GM18511 (cell line): Measurements from ENCODE around the gene BCAP29.
A peak's percentile ranks its signal among the peaks of the same experiment; 100 is the strongest.
"Not testable (repeated sequence)": the region's sequence is repeated elsewhere in the genome, so short reads cannot be mapped to it uniquely, and the experiment has no call there.

ENCODE experiments used
- ATAC-seq: cut with Tn5 transposase; IDR thresholded peaks from one replicate; pipeline ENCODE4 v1.9.1; 2021; ENCODE audit warnings: mild to moderate bottlenecking, moderate library complexity; ENCODE audit not compliant: unreplicated experiment

The BCAP29 gene, protein sequence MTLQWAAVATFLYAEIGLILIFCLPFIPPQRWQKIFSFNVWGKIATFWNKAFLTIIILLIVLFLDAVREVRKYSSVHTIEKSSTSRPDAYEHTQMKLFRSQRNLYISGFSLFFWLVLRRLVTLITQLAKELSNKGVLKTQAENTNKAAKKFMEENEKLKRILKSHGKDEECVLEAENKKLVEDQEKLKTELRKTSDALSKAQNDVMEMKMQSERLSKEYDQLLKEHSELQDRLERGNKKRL

DNA sequence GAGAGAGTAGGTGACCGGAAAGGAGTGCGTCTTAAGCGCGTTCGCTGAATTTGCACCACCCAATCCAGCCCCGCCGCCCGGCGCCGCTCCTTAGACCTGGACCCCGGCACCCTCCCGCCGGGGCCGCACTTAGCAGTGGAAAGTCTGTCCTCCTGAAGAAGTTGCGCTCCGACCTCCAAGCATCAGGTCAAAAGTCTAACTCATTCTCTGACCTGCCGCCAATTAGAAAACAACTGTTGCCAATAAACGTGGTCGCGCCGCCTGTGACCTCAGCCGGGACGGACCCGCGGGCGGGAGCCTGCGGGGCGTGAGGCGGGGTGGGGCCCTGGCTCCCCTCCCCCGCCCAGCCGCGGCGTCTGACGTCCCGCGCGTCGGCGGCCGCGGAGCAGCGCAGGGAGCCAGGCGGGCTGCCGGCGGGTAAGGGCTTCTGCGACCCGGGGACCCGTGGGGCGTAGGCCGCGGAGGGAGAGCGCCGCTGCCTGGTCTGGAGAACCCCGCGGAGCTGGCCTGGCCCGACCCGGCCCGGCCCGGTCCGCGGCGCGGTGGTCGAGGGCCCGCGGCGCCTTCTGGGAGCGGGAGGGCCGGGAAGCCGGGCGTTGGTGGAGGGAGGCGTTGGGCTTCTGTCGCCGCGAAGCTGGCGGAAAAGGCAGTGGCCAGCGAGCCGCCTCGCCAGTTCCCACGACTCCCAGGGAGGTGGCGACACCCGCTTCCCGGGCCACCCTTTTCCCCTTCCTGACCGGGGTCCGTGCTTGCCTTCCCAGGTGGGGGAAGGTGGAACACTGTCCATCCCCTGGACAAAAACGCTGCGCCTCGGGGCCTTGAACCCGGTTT is at the start of gene BCAP29:
BCAP29 (plus strand) TSS at position 362 of the 831 bp plus-strand sequence. CDS start 527 bp downstream, outside the sequence.
- ATAC-seq: peak; percentile 94

DNA sequence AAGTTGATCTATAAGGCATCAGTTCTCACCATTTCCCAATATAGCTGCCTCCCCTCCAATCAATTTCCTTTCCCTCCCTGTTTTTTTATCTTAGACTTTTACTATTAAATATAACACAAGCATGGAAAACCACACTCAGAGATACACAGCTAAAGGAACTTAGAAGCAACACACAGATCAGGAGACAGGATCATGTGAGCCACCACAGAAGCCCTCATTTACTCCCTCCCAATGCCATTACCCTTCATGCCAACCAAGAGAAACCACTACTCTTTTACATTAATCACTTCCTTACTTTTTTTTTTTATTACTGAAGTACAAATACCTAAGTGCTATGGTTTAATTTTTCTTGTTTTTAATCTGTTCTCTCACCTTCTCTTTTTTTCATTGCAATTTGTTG is 49.3 kb upstream of the BCAP29 start:
- no peak for ATAC-seq

- no peak for ATAC-seq
These were observed 45.9 kb upstream of the BCAP29 start for GRCh38 chr7:107534139-107534538.

GRCh38 chr7:107537228-107537627 is 42.8 kb upstream of the BCAP29 start:
- not testable (repeated sequence) for ATAC-seq

- no peak for ATAC-seq
These were observed 42.0 kb upstream of the BCAP29 start for GRCh38 chr7:107538001-107538400.

- no peak for ATAC-seq
These were observed 36.6 kb upstream of the BCAP29 start for GRCh38 chr7:107543338-107543993.

GRCh38 chr7:107544848-107545591 is 35.0 kb upstream of the BCAP29 start:
- no peak for ATAC-seq

DNA sequence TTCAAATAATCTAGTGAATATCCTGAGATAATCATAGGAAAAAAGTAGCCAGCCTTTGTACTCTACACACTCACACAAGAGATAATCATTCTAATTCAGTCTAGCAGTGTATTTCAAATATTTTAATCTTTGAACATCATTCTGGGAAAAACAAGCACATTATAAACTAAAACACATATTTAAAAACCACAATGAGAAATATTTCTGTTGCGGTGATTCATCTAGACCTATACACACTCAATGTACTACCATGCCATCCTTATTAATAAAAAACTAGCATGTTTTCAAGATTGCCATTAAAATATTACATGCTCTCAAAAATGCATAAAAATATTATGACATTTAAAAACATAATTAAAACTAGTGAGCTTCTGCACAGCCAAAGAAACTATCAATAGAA is 28.1 kb upstream of the BCAP29 start:
- no peak for ATAC-seq

DNA sequence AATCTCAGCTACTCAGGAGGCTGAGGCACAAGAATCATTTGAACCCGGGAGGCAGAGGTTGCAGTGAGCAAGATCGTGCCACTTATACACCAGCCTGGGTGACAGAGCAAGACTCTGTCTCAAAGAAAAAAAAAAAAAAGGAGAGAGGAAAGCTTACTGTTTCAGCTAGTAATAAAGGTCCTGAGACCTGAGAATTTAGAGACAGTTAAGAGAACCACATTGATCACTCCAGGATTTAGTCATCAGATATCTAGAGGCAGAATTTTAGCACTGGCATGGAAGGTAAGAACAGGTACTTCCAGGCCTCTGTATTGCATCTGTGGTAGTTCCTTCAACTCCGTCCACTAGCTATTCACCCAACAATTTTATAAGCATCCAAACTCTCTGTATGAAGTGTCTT is 24.2 kb upstream of the BCAP29 start:
- no peak for ATAC-seq

DNA sequence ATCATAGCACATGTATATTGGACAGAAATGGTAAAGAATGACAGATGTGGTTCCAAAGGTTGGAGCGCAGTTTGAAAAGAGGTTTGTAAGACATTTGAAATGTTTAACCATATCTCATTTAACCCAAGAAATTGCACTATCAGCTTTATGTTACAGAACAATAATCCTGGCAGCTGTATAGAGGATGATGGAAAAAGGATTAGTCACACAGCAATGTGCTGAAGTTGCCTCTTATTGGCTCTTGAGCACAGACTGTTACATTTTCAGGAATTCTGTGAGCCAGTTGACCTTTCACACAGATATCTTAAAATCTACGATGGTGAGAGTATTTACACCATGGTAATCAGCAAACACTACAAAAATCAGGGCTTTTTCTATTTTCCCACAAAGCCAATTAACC is 20.2 kb upstream of the BCAP29 start:
- no peak for ATAC-seq

DNA sequence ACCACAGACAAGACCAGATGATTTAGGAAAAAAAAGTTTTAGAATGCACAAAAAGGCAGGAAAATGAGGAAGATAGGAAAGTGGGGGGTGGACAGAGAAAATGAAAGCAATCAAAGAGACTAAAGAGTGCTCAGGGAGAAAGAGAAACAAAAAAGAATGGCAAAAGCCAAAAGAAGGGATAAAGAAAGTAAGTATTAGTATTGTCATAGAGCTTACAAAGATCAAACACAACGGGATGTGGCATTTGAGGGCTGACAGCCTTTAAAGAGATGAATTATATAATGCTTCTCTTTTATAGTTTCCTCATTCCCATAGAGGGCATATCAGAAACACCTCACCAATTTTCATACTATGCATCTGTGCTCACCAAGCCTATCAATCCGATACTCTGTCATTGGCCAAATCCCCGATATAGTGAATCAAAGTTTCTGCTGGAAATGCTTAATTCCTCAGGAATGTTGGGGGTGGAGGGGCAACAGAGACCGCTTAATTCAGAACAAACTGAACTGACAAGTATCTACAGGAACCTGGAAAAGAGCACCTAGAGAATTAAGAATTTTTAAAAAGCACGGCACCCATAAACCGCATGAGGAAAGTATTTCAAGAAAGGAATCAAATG is 19.0 kb upstream of the BCAP29 start:
- no peak for ATAC-seq

DNA sequence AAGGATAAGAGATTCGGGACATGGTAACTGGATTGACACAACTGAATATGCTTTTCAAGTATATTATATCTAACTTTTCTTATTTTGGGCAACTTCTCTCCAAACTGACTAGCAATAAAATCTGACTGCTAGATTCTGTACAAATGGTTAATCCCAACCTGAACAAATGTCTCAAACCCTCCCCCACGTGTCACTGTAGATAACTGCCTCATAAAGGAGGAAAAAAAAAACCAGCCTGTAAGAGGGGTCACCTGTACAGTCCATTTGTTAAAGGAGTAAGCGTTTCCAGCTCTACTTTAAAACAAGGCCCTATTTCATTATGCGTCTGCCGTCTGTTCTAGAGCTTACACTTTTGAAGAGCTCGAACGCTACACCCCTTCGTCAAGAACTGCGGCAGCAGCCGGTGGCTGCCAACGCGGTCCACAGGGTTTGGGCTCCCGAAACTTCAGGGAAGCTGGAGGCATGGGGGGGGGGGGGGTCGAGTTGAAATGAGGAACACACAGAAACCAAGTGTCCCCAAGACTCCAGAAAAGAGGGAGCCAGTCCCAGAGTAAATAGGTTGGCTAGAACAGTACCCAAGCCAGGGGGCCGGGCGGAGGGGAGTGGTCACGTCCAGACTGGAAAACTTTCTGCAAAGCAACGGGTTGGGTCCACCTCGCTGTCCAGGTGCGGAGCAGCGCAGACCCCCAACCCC is 16.8 kb upstream of the BCAP29 start:
- ATAC-seq: peak; percentile 76

GRCh38 chr7:107563775-107564552 is 16.1 kb upstream of the BCAP29 start, which contains the start of the genes COG5 and DUS4L:
TSS of gene COG5 (minus strand) at chr7:107563920. CDS start at chr7:107563896, 24 bp downstream.
TSS of gene DUS4L (plus strand) at chr7:107563971. CDS start at chr7:107567071, 3,100 bp downstream.
- ATAC-seq: peak; percentile 98

GRCh38 chr7:107564553-107565298 is 15.3 kb upstream of the BCAP29 start:
- ATAC-seq: peak; percentile 2

- ATAC-seq: no peak
These were observed 9.7 kb upstream of the BCAP29 start for GRCh38 chr7:107570298-107570697.

GRCh38 chr7:107573537-107573936 is 6.5 kb upstream of the BCAP29 start:
- no peak for ATAC-seq

DNA sequence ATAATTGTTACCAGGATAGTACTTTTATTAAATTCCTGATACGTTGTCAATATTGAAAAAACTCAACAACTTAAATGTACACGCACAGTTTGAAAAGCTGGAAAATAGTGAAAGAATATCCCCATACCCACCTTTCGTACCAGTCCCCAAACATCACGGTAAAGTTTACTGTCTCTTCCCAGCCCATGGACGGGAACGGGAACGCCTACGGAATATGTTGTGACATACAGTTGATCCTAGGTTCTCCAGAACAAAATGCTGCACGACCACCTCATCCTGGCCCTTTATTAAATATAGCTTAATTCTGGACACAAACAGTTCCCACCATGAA is 527 bp upstream of the BCAP29 start:
- ATAC-seq: no peak

- ATAC-seq: no peak
These were observed 804 bp downstream of the BCAP29 start for GRCh38 chr7:107580716-107581383.
